Measurements from ENCODE around the gene ATP13A1. TPM values are rescaled to one million over a fixed set of nuclear protein-coding genes. Genes with fewer than 3 reads are reported as not detected.

The ATP13A1 gene
- total RNA-seq, 1 experiment from 2014 or later, result 48.5 TPM

- ChIA-PET POLR2A (ENCODE audit: unreplicated experiment) (no interaction called here), CTCF (interaction anchor here (0.7 kb wide), 1 partner anchor 109 kb away, joined by 3 read pairs; no protein-coding TSS in a partner anchor)
- Histone ChIP-seq H3K27me3 (ENCODE audit: low read length) (no peaks in the 10 kb centered on the region), H3F3A (ENCODE audit: low read length, unreplicated experiment) (no peaks in the 10 kb centered on the region), H3K4me3 (ENCODE audit: low read length) (peak within 1 kb of the TSS; percentile 91), H3K36me3 (ENCODE audit: low read depth, low read length) (peaks cover 10% of the 10 kb centered on the region; the same call in 1 of the 2 replicates), H2AFZ (ENCODE audit: low read length) (peak within 1 kb of the TSS; percentile 92), H3K9me3 (ENCODE audit: low read length) (no peaks in the 10 kb centered on the region), H3K79me2 (ENCODE audit: low read length) (0 out of 2 replicates have a peak, but pooled peaks cover 6% of the 10 kb centered on the region), H3K9me2 (replicated peaks; ENCODE audit: low read length) (no peaks in the 10 kb centered on the region), H3K4me2 (ENCODE audit: low read length) (peak within 1 kb of the TSS; percentile 94), H3K27ac (ENCODE audit: low read length) (peak within 1 kb of the TSS; percentile 56), H4K20me1 (ENCODE audit: low read length) (no peaks in the 10 kb centered on the region), H3K9ac (ENCODE audit: low read length) (peak within 1 kb of the TSS; percentile 77), H3K4me1 (ENCODE audit: insufficient read depth, low read length) (peaks cover 3% of the 10 kb centered on the region; the same call in 1 of the 2 replicates)
- DNase-seq (peak; percentile 68), ATAC-seq (peak; percentile 86)
- BruUV-seq (replicated peaks), result no TSS peak
- TF ChIP-seq EZH2 (IDR thresholded peaks at IDR 0.05; ENCODE audit: low read length, unreplicated experiment) (no peak), CTCF (conservative IDR thresholded peaks at IDR 0.05; ENCODE audit: low read depth, low read length) (peak; percentile 96)
- intact Hi-C loops (cut with micrococcal nuclease), result loop anchor here (1.0 to 5.0 kb wide), 2 partner anchors 91 to 111 kb away; no protein-coding TSS in a partner anchor
These were observed 20.1 kb downstream of the ATP13A1 start, which contains the start of gene GMIP for GRCh38 chr19:19643158-19644053. Gene GMIP (minus strand): TSS chr19:19643657. CDS start chr19:19643529, 128 bp downstream.

- Histone ChIP-seq H3K4me2 (ENCODE audit: low read length) (peak overlapping the region; percentile 94), H3K36me3 (ENCODE audit: low read depth, low read length) (peaks cover 10% of the 10 kb centered on the region; the same call in 1 of the 2 replicates), H3K9me2 (replicated peaks; ENCODE audit: low read length) (no peaks in the 10 kb centered on the region), H3K4me1 (ENCODE audit: insufficient read depth, low read length) (peaks cover 3% of the 10 kb centered on the region; the same call in 1 of the 2 replicates), H3K9me3 (ENCODE audit: low read length) (no peaks in the 10 kb centered on the region), H3K9ac (ENCODE audit: low read length) (peak overlapping the region; percentile 77), H3F3A (ENCODE audit: low read length, unreplicated experiment) (no peaks in the 10 kb centered on the region), H2AFZ (ENCODE audit: low read length) (peak overlapping the region; percentile 92), H3K27ac (ENCODE audit: low read length) (no peak overlapping the region), H3K27me3 (ENCODE audit: low read length) (no peaks in the 10 kb centered on the region), H3K4me3 (ENCODE audit: low read length) (peak overlapping the region; percentile 91), H3K79me2 (ENCODE audit: low read length) (0 out of 2 replicates have a peak, but pooled peaks cover 6% of the 10 kb centered on the region), H4K20me1 (ENCODE audit: low read length) (no peaks in the 10 kb centered on the region)
- peak; percentile 32 for ATAC-seq
- DNase-seq, result peak; percentile 11
- BruUV-seq (replicated peaks), result no TSS peak
- TF ChIP-seq EZH2 (IDR thresholded peaks at IDR 0.05; ENCODE audit: low read length, unreplicated experiment) (no peak), EZH2phosphoT487 (IDR thresholded peaks at IDR 0.05; ENCODE audit: borderline replicate concordance, low read length) (no peak), CTCF (conservative IDR thresholded peaks at IDR 0.05; ENCODE audit: low read depth, low read length) (no peak)
- POLR2A ChIA-PET (ENCODE audit: unreplicated experiment), result no interaction called here
- CTCF ChIA-PET, result no interaction called here
- intact Hi-C loops (cut with micrococcal nuclease), result loop anchor here (1.0 to 5.0 kb wide), 2 partner anchors 90 to 110 kb away; no protein-coding TSS in a partner anchor
These were observed 20.8 kb downstream of the ATP13A1 start for GRCh38 chr19:19642506-19643157.

Data from PC-3 (cell line).